GM12891 (cell line): ENCODE results near the gene KCNK1.

Source experiments
- POLR2A ChIP-seq: IDR thresholded peaks from 2 replicates; pipeline ENCODE4 v1.6.1; 2011; ENCODE audit warnings: low read depth, low read length, control low read depth
- SPI1 ChIP-seq: IDR thresholded peaks from 2 replicates; pipeline ENCODE4 v1.6.1; 2011; ENCODE audit warnings: low read depth, low read length, control low read depth

DNA sequence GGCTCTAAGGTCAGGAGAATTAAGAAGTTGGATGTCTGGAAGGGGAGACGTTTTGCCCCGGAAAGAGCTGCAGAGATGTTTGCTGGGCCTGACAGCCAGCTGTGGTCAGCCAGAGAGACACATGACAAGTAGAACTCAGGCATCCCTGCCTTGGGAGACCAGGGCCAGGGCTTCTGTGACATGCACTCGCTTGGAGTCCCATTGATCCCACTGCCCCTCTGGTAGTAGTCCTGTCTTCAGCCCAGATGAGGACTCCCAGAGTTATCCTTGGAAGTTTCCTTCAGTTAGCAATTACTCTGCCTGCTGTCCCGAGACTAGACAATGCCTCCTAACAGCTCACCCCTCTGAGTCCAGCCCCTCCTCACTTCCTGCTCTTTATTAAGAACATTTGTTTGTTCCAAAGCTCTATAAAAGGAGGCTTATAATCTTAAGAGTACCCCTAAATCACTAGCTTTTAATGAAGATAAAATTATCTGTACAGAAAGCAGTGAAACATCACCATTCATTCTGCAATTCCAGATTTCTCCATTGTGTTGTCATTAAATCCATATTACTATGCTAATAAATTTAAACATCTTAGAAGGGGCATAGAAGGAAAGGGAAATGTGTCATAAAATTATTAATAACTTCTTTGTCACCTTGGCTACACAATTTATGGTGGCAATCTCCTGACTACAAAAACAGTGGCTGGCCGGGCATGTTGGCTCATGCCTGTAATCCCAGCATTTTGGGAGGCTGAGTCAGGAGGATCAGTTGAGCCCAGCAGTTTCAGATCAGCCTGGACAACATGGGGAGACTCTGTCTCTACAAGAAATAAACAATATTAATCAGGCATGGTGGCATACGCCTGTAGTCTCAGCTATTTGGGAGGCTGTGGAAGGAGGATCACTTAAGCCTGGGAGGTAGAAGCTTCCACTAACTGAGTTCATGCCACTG lies 94.2 kb downstream of the KCNK1 start:
- TF ChIP-seq POLR2A, result no peak
- TF ChIP-seq SPI1, result no peak
